Activated naive CD8-positive, alpha-beta T cell treated with anti-CD3 and anti-CD28 coated beads, Interleukin-2, amount 50 U/mL, for 24 hours (primary cell): ENCODE data around the gene CPT1A.

Source experiments
- ATAC-seq: fragments of 150-1000 bp; cut with Tn5 transposase; one replicate; pipeline ENCODE4 v1.10.0; 2021
- DNase-seq: peaks from one replicate; pipeline ENCODE4 v3.0.0; 2021
- H3K27ac Mint-ChIP-seq: one replicate; pipeline ENCODE4 v1.8.0; 2021; ENCODE audit warnings: mild to moderate bottlenecking, mixed read lengths
- H3K27me3 Mint-ChIP-seq: one replicate; pipeline ENCODE4 v1.8.0; 2021; ENCODE audit warnings: mixed read lengths
- H3K36me3 Mint-ChIP-seq: one replicate; pipeline ENCODE4 v1.8.0; 2021; ENCODE audit warnings: low read depth, mixed read lengths
- H3K4me1 Mint-ChIP-seq: one replicate; pipeline ENCODE4 v1.8.0; 2021; ENCODE audit warnings: mixed read lengths
- H3K4me3 Mint-ChIP-seq: one replicate; pipeline ENCODE4 v1.8.0; 2021; ENCODE audit warnings: mild to moderate bottlenecking, moderate library complexity, mixed read lengths
- H3K9me3 Mint-ChIP-seq: one replicate; pipeline ENCODE4 v1.8.0; 2021; ENCODE audit warnings: mixed read lengths

Gene CPT1A

GRCh38 chr11:68809506-68809905 is 32.2 kb downstream of the CPT1A start:
- no peaks in the 10 kb centered on the region for H3K27me3 Mint-ChIP-seq
- ATAC-seq: no peak
- H3K4me3 Mint-ChIP-seq: no peak overlapping the region
- no peak for DNase-seq
- peak overlapping the region; percentile 12 for H3K27ac Mint-ChIP-seq
- H3K4me1 Mint-ChIP-seq: no peaks in the 10 kb centered on the region
- H3K9me3 Mint-ChIP-seq: no peaks in the 10 kb centered on the region
- no peaks in the 10 kb centered on the region for H3K36me3 Mint-ChIP-seq

GRCh38 chr11:68808787-68809186 is 32.9 kb downstream of the CPT1A start:
- no peak for ATAC-seq
- Mint-ChIP-seq H3K4me1 (no peaks in the 10 kb centered on the region), H3K9me3 (no peaks in the 10 kb centered on the region), H3K27me3 (no peaks in the 10 kb centered on the region), H3K36me3 (peaks cover 4% of the 10 kb centered on the region), H3K4me3 (no peak overlapping the region), H3K27ac (no peak overlapping the region)
- no peak for DNase-seq

GRCh38 chr11:68806931-68807844 is 34.5 kb downstream of the CPT1A start:
- no peaks in the 10 kb centered on the region for H3K27me3 Mint-ChIP-seq
- DNase-seq (no peak), ATAC-seq (no peak)
- H3K9me3 Mint-ChIP-seq: no peaks in the 10 kb centered on the region
- no peaks in the 10 kb centered on the region for H3K4me1 Mint-ChIP-seq
- no peak overlapping the region for H3K4me3 Mint-ChIP-seq
- no peak overlapping the region for H3K27ac Mint-ChIP-seq
- peaks cover 4% of the 10 kb centered on the region for H3K36me3 Mint-ChIP-seq

DNA sequence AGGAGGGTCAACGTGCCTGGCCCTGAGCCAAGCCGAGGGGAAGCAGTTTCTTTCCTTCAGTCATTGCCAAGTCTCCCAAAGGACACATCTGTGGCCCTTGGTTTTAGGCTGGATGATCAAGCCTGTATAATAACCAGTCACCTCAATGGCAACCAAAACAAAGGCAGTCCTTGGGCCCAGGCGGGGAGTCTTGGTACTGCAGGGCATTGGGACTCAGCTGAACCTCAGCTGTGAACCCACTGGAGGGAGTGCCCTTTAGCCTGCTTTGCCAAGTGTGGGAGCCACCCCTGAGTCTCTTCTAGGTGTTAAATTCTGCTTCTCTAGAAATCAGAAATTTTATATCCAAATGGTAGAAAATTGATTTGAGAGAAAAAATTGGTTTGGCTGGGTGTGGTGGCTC is 36.9 kb downstream of the CPT1A start:
- DNase-seq (no peak), ATAC-seq (no peak)
- Mint-ChIP-seq H3K4me3 (no peak overlapping the region), H3K27me3 (no peaks in the 10 kb centered on the region), H3K9me3 (no peaks in the 10 kb centered on the region), H3K36me3 (peaks cover 4% of the 10 kb centered on the region), H3K4me1 (no peaks in the 10 kb centered on the region), H3K27ac (no peak overlapping the region)

- no peak for ATAC-seq
- Mint-ChIP-seq H3K4me1 (no peaks in the 10 kb centered on the region), H3K36me3 (peaks cover 4% of the 10 kb centered on the region), H3K4me3 (no peak overlapping the region), H3K9me3 (no peaks in the 10 kb centered on the region), H3K27ac (no peak overlapping the region), H3K27me3 (no peaks in the 10 kb centered on the region)
- DNase-seq: no peak
Measured at GRCh38 chr11:68803766-68804165, 38.0 kb downstream of the CPT1A start.

DNA sequence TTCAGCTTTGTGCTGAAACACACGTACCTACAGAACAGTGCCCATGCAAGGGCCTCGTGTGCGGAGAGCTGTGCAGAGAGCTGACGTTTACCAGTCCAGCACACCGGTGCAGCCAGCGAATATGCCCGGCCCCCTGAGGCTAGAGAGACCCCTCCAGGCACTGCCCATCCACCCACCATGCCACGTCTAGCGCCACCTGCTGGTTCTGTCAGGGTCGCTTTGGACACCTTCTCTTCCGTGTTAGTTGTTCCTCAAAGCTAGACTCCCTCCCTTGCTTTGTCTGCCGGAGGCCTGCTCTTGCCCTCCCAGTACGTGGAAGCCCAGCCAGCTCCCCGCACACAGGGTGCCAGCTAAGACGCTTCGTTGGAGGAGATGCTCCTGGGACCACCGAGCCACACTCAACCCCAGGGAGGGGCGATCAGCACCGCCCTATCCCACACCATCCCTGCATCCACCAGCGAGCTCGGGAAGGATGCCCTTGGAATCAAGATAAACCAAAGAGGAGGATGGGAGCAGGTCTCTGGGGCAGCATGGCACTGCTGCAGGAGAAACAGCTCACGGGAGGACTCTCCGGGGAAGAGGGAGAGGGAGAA is 43.4 kb downstream of the CPT1A start:
- Mint-ChIP-seq H3K36me3 (peaks cover 3% of the 10 kb centered on the region), H3K27me3 (no peaks in the 10 kb centered on the region), H3K27ac (no peak overlapping the region), H3K4me3 (no peak overlapping the region), H3K4me1 (no peaks in the 10 kb centered on the region), H3K9me3 (no peaks in the 10 kb centered on the region)
- DNase-seq (peak; percentile 65), ATAC-seq (no peak)

DNA sequence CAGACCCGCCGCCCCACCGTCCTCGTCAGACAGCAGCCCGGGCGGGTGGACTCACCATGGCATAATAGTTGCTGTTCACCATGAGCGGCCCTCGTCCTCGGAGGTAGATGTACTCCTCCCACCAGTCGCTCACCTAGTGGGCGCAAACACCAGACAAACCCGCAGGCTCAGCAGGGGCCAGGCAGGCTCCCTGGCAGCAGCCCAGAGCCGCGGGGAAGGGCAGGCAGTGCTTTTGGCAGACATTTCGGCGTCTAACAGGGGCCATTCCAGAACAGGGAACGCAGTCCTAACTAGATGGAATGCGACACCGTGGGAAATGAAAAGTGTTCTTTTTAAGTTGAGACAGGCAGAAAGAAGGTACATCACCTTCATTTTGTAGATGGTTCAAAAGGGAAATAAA is 44.9 kb downstream of the CPT1A start:
- Mint-ChIP-seq H3K27ac (no peak overlapping the region), H3K4me3 (no peak overlapping the region), H3K4me1 (no peaks in the 10 kb centered on the region), H3K27me3 (no peaks in the 10 kb centered on the region), H3K9me3 (no peaks in the 10 kb centered on the region), H3K36me3 (peaks cover 5% of the 10 kb centered on the region)
- DNase-seq (no peak), ATAC-seq (no peak)

- DNase-seq: no peak
- Mint-ChIP-seq H3K27ac (no peak overlapping the region), H3K4me1 (no peaks in the 10 kb centered on the region), H3K27me3 (no peaks in the 10 kb centered on the region), H3K4me3 (no peak overlapping the region), H3K36me3 (peaks cover 9% of the 10 kb centered on the region), H3K9me3 (no peaks in the 10 kb centered on the region)
- no peak for ATAC-seq
Measured at GRCh38 chr11:68792400-68792966, 49.2 kb downstream of the CPT1A start.

GRCh38 chr11:68784653-68785052 is 57.1 kb downstream of the CPT1A start:
- DNase-seq (no peak), ATAC-seq (no peak)
- no peak overlapping the region for H3K4me3 Mint-ChIP-seq
- H3K9me3 Mint-ChIP-seq: no peaks in the 10 kb centered on the region
- peaks cover 8% of the 10 kb centered on the region for H3K36me3 Mint-ChIP-seq
- no peak overlapping the region for H3K27ac Mint-ChIP-seq
- no peaks in the 10 kb centered on the region for H3K27me3 Mint-ChIP-seq
- H3K4me1 Mint-ChIP-seq: no peaks in the 10 kb centered on the region

- peaks cover 11% of the 10 kb centered on the region for H3K36me3 Mint-ChIP-seq
- ATAC-seq: no peak
- no peak overlapping the region for H3K27ac Mint-ChIP-seq
- no peak overlapping the region for H3K4me3 Mint-ChIP-seq
- no peaks in the 10 kb centered on the region for H3K4me1 Mint-ChIP-seq
- DNase-seq: no peak
- H3K27me3 Mint-ChIP-seq: no peaks in the 10 kb centered on the region
- H3K9me3 Mint-ChIP-seq: no peaks in the 10 kb centered on the region
Measured at GRCh38 chr11:68783216-68783821, 58.4 kb downstream of the CPT1A start.

- peaks cover 13% of the 10 kb centered on the region for H3K36me3 Mint-ChIP-seq
- no peaks in the 10 kb centered on the region for H3K4me1 Mint-ChIP-seq
- no peak for ATAC-seq
Measured at GRCh38 chr11:68782711-68783110, 59.0 kb downstream of the CPT1A start.

DNA sequence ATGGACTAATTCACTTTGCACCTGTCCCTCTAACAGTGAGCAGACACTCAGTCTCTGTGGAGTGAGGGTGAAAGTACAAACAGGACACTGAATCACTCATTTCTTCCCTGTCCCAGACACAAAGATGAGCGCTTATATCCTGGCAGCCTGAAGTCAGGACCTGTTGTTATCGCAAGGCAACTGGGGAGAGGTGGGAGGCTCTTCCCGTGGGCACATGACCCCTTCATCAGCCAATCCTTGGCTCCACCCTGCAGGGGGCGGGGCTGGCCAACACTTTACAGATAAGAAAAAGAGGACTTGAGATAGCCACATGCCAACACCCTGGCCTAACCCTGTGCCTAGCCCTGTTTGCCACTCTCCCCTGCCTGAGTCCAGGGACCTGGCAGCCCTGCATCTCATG is 60.9 kb downstream of the CPT1A start:
- H3K36me3 Mint-ChIP-seq: peaks cover 13% of the 10 kb centered on the region
- H3K4me1 Mint-ChIP-seq: peaks cover 3% of the 10 kb centered on the region
- no peak for ATAC-seq
- no peak overlapping the region for H3K4me3 Mint-ChIP-seq
- H3K9me3 Mint-ChIP-seq: no peaks in the 10 kb centered on the region
- no peaks in the 10 kb centered on the region for H3K27me3 Mint-ChIP-seq
- no peak overlapping the region for H3K27ac Mint-ChIP-seq
- peak; percentile 9 for DNase-seq

More at GRCh38 chr11:68782711-68783110, 59.0 kb downstream of the CPT1A start:
- no peaks in the 10 kb centered on the region for H3K27me3 Mint-ChIP-seq
- DNase-seq: no peak
- H3K9me3 Mint-ChIP-seq: no peaks in the 10 kb centered on the region
- no peak overlapping the region for H3K27ac Mint-ChIP-seq
- H3K4me3 Mint-ChIP-seq: no peak overlapping the region

DNA sequence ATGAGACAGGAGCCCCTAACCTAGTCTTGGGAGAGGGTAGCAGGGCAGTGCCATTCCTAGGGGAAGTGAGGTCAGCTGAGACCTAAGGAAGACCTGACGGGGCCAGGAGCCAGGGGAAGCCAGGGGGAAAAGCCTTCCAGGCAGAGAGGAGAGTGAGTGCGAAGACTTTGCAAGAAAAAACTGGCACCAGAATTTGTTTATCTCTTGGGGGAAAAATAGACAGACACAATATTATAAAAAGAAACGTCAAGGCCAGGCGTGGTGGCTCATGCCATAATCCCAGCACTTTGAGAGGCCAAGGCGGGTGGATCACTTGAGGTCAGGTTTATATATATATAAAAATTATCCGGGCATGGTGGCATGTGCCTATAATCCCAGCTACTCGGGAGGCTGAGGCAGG is 63.5 kb downstream of the CPT1A start:
- H3K27me3 Mint-ChIP-seq: no peaks in the 10 kb centered on the region
- peaks cover 19% of the 10 kb centered on the region for H3K36me3 Mint-ChIP-seq
- ATAC-seq (no peak), DNase-seq (no peak)
- H3K4me1 Mint-ChIP-seq: peaks cover 3% of the 10 kb centered on the region
- H3K27ac Mint-ChIP-seq: no peak overlapping the region
- H3K4me3 Mint-ChIP-seq: no peak overlapping the region
- H3K9me3 Mint-ChIP-seq: no peaks in the 10 kb centered on the region

DNA sequence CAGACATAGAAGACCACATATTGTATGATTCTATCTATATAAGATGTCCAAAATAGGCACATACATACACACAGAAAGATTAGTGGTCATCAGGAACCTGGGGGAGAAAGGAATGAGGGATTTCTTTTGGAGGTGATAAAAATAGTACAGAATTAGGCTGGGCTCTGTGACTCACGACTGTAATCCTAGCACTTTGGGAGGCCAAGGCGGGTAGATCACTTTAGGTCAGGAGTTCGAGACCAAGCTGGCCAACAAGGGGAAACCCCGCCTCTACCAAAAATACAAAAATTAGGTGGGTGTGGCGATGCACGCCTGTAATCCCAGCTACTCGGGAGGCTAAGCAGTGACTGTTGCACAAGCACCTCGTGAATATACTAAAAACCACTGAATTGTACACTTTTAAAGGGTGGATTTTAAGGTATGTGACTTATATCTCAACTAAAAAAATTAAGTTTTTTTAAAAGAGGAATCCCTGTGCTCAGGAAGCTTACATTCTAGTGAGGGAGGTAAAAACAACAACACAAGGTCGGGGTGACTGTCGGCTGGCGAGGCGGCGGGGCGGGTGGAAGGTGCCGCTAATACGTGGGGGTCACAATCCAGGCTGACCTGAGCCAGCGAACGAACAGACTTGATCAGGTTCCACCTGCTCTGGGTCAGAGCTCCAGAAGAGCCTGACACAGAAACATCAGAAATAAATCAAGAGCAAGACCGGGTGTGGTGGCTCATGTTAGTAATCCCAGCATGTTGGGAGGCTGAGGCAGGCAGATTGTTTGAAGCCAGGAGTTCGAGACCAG is 65.1 kb downstream of the CPT1A start:
- Mint-ChIP-seq H3K4me1 (peaks cover 3% of the 10 kb centered on the region), H3K27me3 (no peaks in the 10 kb centered on the region), H3K36me3 (peaks cover 26% of the 10 kb centered on the region), H3K4me3 (no peak overlapping the region), H3K9me3 (no peaks in the 10 kb centered on the region), H3K27ac (no peak overlapping the region)
- ATAC-seq: no peak
- no peak for DNase-seq
